Neural cell (in vitro differentiated cells): ENCODE data around the gene MARK1. TPM values are rescaled to one million over a fixed set of nuclear protein-coding genes. Genes with fewer than 3 reads are reported as not detected.

ENCODE experiments used
- H2AFZ ChIP-seq: fragments of 200-600, 300-800 bp; sonication (generic), shearing (Covaris generic); 2 replicates; pipeline ENCODE4 v1.6.0; 2014; ENCODE audit warnings: low read depth, mild to moderate bottlenecking, antibody characterized with exemption, low read length, moderate library complexity
- H3F3A ChIP-seq: fragments of 200-600 bp; shearing (Covaris generic); 2 replicates; pipeline ENCODE4 v1.6.1; 2016; ENCODE audit warnings: mild to moderate bottlenecking, moderate library complexity, mixed read lengths, antibody characterized with exemption, low read length; ENCODE audit not compliant: insufficient read depth, poor library complexity, severe bottlenecking
- H3K27ac ChIP-seq: fragments of 200-600, 300-800 bp; sonication (generic), shearing (Covaris generic); 2 replicates; pipeline ENCODE4 v1.5.1; 2014; ENCODE audit warnings: mild to moderate bottlenecking, low read length, moderate library complexity
- H3K27me3 ChIP-seq: fragments of 300-800, 200-600 bp; sonication (generic), shearing (Covaris generic); 2 replicates; pipeline ENCODE4 v1.6.0; 2014; ENCODE audit warnings: mild to moderate bottlenecking, low read depth, low read length, moderate library complexity; ENCODE audit not compliant: insufficient read depth
- H3K36me3 ChIP-seq: fragments of 300-800, 200-600 bp; sonication (generic), shearing (Covaris generic); 2 replicates; pipeline ENCODE4 v1.5.1; 2014; ENCODE audit warnings: mild to moderate bottlenecking, antibody characterized with exemption, low read length, moderate library complexity; ENCODE audit not compliant: insufficient read depth
- H3K4me2 ChIP-seq: fragments of 300-800, 200-600 bp; sonication (generic), shearing (Covaris generic); 2 replicates; pipeline ENCODE4 v1.6.0; 2014; ENCODE audit warnings: mild to moderate bottlenecking, low read length
- H3K4me3 ChIP-seq: fragments of 300-800, 200-600 bp; sonication (generic), shearing (Covaris generic); 2 replicates; pipeline ENCODE4 v1.5.1; 2014; ENCODE audit warnings: mild to moderate bottlenecking, low read length, moderate library complexity
- H3K79me2 ChIP-seq: fragments of 200-600 bp; shearing (Covaris generic); replicated peaks from 2 replicates; pipeline ENCODE4 v1.6.0; 2014; ENCODE audit warnings: mild to moderate bottlenecking, low read length, moderate library complexity; ENCODE audit not compliant: insufficient read depth
- H3K9ac ChIP-seq: fragments of 300-800, 200-600 bp; sonication (generic), shearing (Covaris generic); 2 replicates; pipeline ENCODE4 v1.6.1; 2016; ENCODE audit warnings: mild to moderate bottlenecking, low read length, mixed read lengths
- H3K9me2 ChIP-seq: fragments of 200-600 bp; shearing (Covaris generic); 2 replicates; pipeline ENCODE4 v1.6.1; 2016; ENCODE audit warnings: mild to moderate bottlenecking, low read length, mixed read lengths; ENCODE audit not compliant: insufficient read depth
- H3K9me3 ChIP-seq: fragments of 200-600, 300-800 bp; sonication (generic), shearing (Covaris generic); 2 replicates; pipeline ENCODE4 v1.6.1; 2016; ENCODE audit warnings: mild to moderate bottlenecking, mixed run types, low read length, moderate library complexity, mixed read lengths
- H4K20me1 ChIP-seq: fragments of 200-600 bp; shearing (Covaris generic); 2 replicates; pipeline ENCODE4 v1.6.1; 2016; ENCODE audit warnings: mild to moderate bottlenecking, mixed run types; ENCODE audit not compliant: insufficient read depth
- EP300 ChIP-seq: fragments of 450-650 bp; conservative IDR thresholded peaks from 2 replicates; pipeline ENCODE4 v1.6.1; 2014; ENCODE audit warnings: antibody characterized with exemption, mild to moderate bottlenecking, moderate library complexity; ENCODE audit not compliant: poor library complexity, severe bottlenecking
- EZH2 ChIP-seq: fragments of 200-600, 300-800 bp; shearing (Covaris generic), sonication (generic); IDR thresholded peaks from 2 replicates; pipeline ENCODE4 v1.6.1; 2014; ENCODE audit warnings: antibody characterized with exemption, low read length, borderline replicate concordance, mild to moderate bottlenecking; ENCODE audit not compliant: insufficient read depth, poor library complexity, severe bottlenecking
- MXI1 ChIP-seq: fragments of 450-650 bp; conservative IDR thresholded peaks from 2 replicates; pipeline ENCODE4 v1.6.1; 2014; ENCODE audit warnings: antibody characterized with exemption, mild to moderate bottlenecking; ENCODE audit not compliant: poor library complexity, severe bottlenecking
- POLR2AphosphoS5 ChIP-seq: IDR thresholded peaks from 2 replicates; pipeline ENCODE4 v1.6.1; 2012
- RAD21 ChIP-seq: fragments of 450-650 bp; conservative IDR thresholded peaks from 2 replicates; pipeline ENCODE4 v1.6.1; 2014; ENCODE audit warnings: antibody characterized with exemption, mild to moderate bottlenecking, moderate library complexity
- SMC3 ChIP-seq: fragments of 450-650 bp; conservative IDR thresholded peaks from 2 replicates; pipeline ENCODE4 v1.6.1; 2014; ENCODE audit warnings: antibody characterized with exemption, mild to moderate bottlenecking, moderate library complexity; ENCODE audit not compliant: poor library complexity
- TAF1 ChIP-seq: IDR thresholded peaks from 2 replicates; pipeline ENCODE4 v1.6.1; 2012; ENCODE audit warnings: low read depth
- polyA plus RNA-seq: library from polyadenylated mRNA; depleted of rRNA; stranded (reverse); fragments of >200 nt; gene quantifications from 2 replicates; pipeline ENCODE4 v1.2.3, GENCODE V29; 2014
- TF ChIP-seq, protein P1 (sequence below): IDR thresholded peaks from 2 replicates; pipeline ENCODE4 v1.6.1; 2012; ENCODE audit warnings: borderline replicate concordance
- TF ChIP-seq, protein P2 (sequence below): fragments of 450-650 bp; IDR thresholded peaks from 2 replicates; pipeline ENCODE4 v1.5.1; 2014; ENCODE audit warnings: antibody characterized with exemption, mild to moderate bottlenecking, moderate library complexity; ENCODE audit not compliant: poor library complexity, severe bottlenecking

The MARK1 gene
- polyA plus RNA-seq, 1 donor from 2014 or later: 38.6 TPM

DNA sequence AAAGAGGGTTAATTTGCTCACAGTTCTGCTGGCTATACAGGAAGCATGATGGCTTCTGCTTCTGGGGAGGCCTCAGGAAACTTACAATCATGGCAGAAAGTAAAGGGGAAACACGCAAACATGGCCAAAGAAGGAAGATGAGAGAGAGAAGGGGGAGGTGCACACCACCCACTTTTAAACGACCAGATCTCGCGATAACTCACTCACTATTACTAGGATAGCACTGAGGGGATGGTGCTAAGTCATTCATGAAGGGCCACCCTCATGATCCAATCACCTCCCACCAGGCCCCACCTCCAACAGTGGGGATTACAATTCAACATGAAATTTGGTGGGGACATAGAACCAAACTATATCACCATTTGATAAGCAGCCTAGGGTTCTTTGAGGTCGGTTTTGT, 159.9 kb downstream of the MARK1 start:
- H3K4me2 ChIP-seq: no peak overlapping the region
- H3K9me3 ChIP-seq: no peaks in the 10 kb centered on the region
- TF ChIP-seq RAD21: no peak
- no peak for TF ChIP-seq EZH2
- TF ChIP-seq TAF1: no peak
- TF ChIP-seq, protein P1, sequence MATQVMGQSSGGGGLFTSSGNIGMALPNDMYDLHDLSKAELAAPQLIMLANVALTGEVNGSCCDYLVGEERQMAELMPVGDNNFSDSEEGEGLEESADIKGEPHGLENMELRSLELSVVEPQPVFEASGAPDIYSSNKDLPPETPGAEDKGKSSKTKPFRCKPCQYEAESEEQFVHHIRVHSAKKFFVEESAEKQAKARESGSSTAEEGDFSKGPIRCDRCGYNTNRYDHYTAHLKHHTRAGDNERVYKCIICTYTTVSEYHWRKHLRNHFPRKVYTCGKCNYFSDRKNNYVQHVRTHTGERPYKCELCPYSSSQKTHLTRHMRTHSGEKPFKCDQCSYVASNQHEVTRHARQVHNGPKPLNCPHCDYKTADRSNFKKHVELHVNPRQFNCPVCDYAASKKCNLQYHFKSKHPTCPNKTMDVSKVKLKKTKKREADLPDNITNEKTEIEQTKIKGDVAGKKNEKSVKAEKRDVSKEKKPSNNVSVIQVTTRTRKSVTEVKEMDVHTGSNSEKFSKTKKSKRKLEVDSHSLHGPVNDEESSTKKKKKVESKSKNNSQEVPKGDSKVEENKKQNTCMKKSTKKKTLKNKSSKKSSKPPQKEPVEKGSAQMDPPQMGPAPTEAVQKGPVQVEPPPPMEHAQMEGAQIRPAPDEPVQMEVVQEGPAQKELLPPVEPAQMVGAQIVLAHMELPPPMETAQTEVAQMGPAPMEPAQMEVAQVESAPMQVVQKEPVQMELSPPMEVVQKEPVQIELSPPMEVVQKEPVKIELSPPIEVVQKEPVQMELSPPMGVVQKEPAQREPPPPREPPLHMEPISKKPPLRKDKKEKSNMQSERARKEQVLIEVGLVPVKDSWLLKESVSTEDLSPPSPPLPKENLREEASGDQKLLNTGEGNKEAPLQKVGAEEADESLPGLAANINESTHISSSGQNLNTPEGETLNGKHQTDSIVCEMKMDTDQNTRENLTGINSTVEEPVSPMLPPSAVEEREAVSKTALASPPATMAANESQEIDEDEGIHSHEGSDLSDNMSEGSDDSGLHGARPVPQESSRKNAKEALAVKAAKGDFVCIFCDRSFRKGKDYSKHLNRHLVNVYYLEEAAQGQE: no peak
- no peak for TF ChIP-seq MXI1
- TF ChIP-seq, protein P2, sequence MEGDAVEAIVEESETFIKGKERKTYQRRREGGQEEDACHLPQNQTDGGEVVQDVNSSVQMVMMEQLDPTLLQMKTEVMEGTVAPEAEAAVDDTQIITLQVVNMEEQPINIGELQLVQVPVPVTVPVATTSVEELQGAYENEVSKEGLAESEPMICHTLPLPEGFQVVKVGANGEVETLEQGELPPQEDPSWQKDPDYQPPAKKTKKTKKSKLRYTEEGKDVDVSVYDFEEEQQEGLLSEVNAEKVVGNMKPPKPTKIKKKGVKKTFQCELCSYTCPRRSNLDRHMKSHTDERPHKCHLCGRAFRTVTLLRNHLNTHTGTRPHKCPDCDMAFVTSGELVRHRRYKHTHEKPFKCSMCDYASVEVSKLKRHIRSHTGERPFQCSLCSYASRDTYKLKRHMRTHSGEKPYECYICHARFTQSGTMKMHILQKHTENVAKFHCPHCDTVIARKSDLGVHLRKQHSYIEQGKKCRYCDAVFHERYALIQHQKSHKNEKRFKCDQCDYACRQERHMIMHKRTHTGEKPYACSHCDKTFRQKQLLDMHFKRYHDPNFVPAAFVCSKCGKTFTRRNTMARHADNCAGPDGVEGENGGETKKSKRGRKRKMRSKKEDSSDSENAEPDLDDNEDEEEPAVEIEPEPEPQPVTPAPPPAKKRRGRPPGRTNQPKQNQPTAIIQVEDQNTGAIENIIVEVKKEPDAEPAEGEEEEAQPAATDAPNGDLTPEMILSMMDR: no peak
- no peak for TF ChIP-seq POLR2AphosphoS5
- no peak for TF ChIP-seq EP300
- TF ChIP-seq SMC3: no peak
- no peak overlapping the region for H3K9ac ChIP-seq
- no peaks in the 10 kb centered on the region for H3F3A ChIP-seq
- no peaks in the 10 kb centered on the region for H4K20me1 ChIP-seq
- H3K4me3 ChIP-seq: no peak overlapping the region
- no peaks in the 10 kb centered on the region for H3K79me2 ChIP-seq
- no peak overlapping the region for H3K27ac ChIP-seq
- H2AFZ ChIP-seq: no peak overlapping the region
- no peaks in the 10 kb centered on the region for H3K9me2 ChIP-seq
- H3K36me3 ChIP-seq: no peaks in the 10 kb centered on the region
- H3K27me3 ChIP-seq: peaks cover 30% of the 10 kb centered on the region

DNA sequence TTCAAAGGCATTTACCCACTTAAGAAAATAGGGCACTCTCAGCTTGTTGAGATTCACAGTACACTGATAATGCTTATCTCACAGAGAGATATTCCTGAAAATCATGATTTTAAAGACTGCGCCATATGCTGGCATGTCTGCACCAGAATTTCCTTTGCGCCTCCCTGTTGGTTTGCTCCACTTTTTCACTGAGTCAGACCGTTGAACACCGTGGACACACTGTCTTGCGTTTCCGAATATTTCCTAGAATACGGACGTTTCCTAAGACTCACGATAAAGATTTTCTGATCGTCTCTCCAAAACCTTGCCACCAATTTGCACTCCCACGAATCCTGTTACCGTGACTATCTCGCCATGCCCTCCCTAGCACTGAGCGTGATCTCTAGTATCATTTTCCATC, 161.7 kb downstream of the MARK1 start:
- Histone ChIP-seq H3K4me3 (peak overlapping the region; percentile 69), H3K27me3 (peaks cover 30% of the 10 kb centered on the region), H3K9me3 (no peaks in the 10 kb centered on the region), H3K36me3 (no peaks in the 10 kb centered on the region), H2AFZ (no peak overlapping the region), H4K20me1 (no peaks in the 10 kb centered on the region), H3K27ac (no peak overlapping the region), H3F3A (no peaks in the 10 kb centered on the region), H3K9ac (no peak overlapping the region), H3K9me2 (no peaks in the 10 kb centered on the region), H3K79me2 (no peaks in the 10 kb centered on the region), H3K4me2 (no peak overlapping the region)
- TF ChIP-seq POLR2AphosphoS5: no peak
- no peak for TF ChIP-seq EZH2
- TF ChIP-seq RAD21: no peak
- TF ChIP-seq, protein P2: no peak
- TF ChIP-seq, protein P1: no peak
